Stimulated activated CD4-positive, alpha-beta T cell treated with anti-CD3 and anti-CD28 coated beads, Interleukin-12 subunit alpha, Interleukin-12 subunit beta, amount 100 ng/mL, for 4 hours (primary cell): ENCODE measurements around the gene ADGRF3.
"Not testable (repeated sequence)": the region's sequence is repeated elsewhere in the genome, so short reads cannot be mapped to it uniquely, and the experiment has no call there.

Source experiments
- DNase-seq: peaks from one replicate; pipeline ENCODE4 v3.0.0-alpha.2; 2020

The ADGRF3 gene

DNA sequence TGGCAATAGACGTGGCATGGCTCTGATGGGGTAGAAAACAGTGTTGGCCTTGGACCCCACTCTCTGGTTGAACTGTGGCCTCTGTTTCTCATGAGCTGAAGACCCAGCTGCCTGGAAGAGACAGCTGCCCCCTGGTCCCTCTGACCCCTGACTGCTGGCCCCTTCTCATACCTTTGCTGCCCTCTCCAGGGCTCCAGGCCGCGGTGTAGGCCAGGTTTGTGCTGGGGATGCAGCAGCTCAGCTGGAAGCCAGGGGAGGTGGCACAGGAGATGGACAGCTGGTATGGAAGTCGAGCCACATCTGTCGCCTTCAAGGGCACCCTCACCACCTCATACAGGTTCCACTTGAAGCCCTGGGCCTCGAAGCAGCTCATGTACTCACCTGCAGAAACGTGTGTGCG is 32.3 kb downstream of the ADGRF3 start:
- DNase-seq = no peak

DNA sequence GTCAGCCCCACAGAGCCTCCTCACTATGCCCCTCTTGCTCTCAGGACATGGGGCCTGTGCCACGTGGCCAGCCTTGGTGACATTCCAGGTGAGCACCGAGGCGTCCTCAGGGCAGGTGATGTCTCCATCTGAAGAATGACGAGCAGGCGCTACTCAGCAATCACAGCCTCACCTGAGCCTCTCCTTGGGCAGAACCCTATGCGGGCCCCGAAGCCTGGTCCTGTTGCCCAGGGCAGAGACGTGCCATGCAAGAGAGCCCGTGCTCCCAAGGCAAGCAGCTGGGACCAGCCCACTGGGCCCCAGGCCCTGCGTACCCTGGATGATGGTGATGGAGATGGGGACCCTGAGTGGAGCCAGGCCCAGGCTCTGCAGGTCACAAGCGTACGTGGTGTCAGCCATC is 33.1 kb downstream of the ADGRF3 start:
- no peak for DNase-seq

DNA sequence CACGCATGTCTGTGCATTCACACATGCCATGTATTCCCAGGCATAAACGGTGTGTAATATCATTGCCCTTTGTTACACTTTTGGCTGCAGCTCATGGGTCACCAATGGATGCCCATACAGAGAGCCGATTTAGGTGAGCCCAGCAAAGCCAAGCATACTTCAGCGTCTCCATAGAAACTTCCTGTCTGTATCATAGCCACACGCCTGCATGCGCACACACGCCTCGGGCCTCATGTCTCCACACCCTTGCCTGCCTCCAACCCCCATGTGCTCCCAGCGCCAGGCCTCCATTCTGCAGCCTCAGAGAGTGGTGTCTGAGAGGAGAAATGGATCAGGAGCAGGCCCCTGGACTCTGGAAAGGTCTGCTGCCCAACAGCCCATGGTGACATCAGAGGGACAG is 34.1 kb downstream of the ADGRF3 start:
- no peak for DNase-seq

DNA sequence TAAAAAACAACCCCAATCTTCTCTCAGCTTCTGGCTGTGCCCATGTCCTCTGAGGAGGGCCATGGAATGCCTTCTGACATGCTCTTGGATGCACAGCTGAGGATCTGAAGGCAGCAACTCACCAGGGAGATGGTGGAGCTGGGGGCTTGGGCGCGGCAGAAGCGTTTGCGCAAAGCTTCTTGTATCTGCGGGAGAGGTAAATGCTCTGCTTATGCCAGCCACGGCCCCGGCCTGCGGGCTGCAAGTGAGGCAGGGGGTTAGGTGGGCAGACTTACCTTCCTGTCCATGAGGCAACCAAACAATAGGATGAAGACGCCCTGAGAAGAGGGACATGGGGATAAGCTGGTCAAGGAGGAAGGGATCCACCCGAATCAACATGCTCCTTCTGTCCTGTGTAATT is 36.7 kb downstream of the ADGRF3 start:
- DNase-seq = no peak

DNA sequence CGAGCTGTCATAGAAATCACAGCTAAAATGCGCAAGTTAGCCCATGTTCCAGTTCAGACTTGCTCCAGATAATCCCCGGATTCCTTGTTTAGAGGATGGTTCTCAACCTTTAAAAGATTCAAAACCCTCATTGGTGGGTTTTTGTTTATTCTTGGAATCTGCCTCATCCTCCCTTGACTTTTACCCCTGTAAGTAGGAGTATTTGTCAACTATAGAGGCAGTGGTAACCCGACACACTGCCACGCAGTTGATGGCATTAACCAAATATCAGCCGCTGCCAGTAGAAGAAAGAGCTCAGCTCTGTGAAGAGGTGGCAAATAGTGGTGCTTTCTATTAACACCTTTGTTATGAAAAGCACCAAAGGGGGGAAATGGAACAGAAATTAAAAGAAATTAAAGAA is 41.0 kb downstream of the ADGRF3 start:
- DNase-seq = no peak

- DNase-seq = not testable (repeated sequence)
Measured at GRCh38 chr2:26305094-26305493, 41.5 kb downstream of the ADGRF3 start.

- no peak for DNase-seq
Measured at GRCh38 chr2:26302846-26303245, 43.7 kb downstream of the ADGRF3 start.

GRCh38 chr2:26300234-26300925 is 46.2 kb downstream of the ADGRF3 start:
- peak; percentile 3 for DNase-seq

- no peak for DNase-seq
Measured at GRCh38 chr2:26299471-26300101, 47.0 kb downstream of the ADGRF3 start.

DNA sequence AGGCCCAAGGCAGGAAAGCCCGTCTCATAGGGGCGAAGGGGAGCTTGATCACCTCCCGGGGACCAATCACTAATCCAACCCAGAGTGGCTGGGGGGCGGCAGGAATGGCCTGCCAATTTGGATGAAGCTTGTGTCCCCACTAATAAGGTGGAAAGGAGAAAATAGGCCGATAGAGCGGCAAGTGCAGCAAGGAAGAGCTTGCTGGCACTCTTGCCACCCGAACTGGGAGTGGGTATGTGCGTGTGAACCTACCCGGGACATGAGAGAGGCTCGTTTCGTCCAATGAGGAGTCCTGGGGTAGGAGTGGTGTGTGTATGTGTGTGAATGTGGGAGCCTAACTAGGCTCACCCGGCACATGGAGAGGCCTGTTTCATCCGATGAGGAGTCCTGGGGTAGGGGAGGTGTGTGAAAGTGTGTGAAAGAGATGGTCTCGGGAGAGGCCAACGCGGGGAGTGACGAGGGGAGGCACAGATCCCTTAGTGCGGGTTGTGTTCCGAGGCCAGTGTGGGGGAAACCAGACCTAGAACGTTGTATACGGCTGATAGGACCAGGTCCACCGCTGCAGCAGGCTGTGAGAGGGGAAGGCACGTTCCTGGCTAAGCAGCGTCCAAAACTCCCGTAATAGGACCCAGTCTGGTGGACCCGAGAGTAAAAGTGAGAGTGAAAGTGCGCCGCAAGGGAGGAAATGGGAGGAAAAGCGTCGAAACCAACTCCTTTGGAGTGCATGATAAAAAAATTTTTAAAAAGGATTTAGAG is 47.8 kb downstream of the ADGRF3 start:
- DNase-seq = peak; percentile 22

DNA sequence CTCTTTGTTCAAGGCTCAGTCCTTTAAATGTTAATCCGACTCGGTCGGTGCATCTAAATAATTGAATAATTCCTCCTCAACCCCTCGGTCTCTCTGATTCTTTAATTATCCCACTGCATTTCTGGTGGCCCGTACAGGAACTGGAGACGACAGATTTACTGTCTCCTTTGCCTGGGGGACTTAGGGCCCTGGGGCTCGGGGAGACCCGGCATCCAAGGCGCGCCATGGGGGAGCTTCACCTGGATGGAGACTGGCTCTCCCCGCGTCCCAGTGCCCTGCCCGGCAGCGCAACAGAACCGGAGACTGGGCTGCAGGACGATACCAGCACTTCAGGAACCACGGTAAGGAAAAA is 48.3 kb downstream of the ADGRF3 start:
- DNase-seq = no peak

- DNase-seq = no peak
Measured at GRCh38 chr2:26297061-26297460, 49.5 kb downstream of the ADGRF3 start.

- no peak for DNase-seq
Measured at GRCh38 chr2:26295511-26295910, 51.1 kb downstream of the ADGRF3 start.

DNA sequence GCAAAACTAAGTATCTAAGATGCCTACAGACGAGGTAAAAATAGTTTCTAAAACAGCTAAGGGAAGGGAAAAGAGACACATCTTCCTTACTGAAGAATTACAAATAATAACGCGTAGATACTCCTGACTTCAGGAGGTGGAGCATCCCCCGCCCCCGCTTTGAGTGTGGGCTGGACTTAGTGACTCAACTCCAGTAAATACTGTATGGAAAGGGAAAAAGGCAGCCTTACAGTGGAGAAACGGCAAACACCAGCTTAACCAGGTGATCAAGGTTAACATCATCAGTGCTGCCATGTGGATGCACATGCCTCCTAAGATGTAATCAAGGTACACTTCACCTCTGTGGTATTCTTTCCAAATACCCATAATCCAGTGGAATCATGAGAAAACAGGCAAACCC is 53.9 kb downstream of the ADGRF3 start:
- DNase-seq = no peak

DNA sequence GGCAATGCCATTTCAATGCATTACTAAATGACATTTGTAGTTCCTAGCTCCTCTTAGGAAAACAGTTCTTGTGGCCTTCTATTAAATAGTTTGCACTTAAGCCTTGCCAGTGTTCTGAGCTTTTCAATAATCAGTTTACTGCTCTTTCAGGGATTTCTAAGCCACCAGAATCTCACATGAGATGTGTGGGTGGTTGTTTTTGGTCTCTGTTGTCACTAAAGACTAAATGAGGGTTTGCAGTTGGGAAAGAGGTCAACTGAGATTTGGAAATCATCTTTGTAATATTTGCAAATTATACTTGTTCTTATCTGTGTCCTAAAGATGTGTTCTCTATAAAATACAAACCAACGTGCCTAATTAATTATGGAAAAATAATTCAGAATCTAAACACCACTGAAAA is 56.6 kb downstream of the ADGRF3 start:
- DNase-seq = no peak

GRCh38 chr2:26285931-26286330 is 60.7 kb downstream of the ADGRF3 start:
- no peak for DNase-seq

DNA sequence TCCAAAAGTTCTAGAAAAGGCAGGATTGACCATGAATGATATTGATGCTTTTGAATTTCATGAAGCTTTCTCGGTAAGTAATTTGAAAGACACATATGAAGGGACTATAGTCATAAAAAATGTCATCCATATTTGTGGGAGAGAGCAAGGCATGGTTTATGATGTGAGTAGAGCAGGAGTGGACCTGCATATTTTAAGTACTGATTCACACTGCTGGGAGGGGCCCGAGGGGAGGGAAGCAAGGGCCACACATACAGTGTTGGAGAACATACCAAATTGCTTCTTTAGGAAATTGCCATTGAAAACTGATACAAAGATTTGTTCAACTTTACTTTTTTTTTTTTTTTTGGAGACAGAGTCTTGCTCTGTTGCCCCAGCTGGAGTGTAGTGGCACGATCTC is 62.5 kb downstream of the ADGRF3 start:
- DNase-seq = no peak

GRCh38 chr2:26283606-26284005 is 63.0 kb downstream of the ADGRF3 start:
- DNase-seq = no peak

DNA sequence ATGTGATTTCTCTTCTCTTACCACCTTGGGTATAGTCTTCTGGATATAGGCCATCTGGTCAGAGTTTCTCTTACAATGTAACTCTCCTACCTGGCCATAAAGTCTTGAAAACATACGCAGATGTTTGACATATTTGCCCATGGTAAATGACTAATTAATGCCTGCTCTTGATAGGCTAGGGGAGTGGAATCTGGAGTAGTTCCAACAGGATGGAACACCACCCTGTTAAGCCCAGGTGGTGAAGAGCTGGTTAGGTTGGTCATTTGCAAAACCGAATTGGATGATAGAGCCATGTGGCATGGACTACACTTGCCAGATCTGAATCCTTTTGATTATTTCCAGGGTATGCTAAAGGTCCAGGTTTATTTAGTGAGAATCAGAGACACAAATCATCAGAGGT is 65.4 kb downstream of the ADGRF3 start:
- no peak for DNase-seq

DNA sequence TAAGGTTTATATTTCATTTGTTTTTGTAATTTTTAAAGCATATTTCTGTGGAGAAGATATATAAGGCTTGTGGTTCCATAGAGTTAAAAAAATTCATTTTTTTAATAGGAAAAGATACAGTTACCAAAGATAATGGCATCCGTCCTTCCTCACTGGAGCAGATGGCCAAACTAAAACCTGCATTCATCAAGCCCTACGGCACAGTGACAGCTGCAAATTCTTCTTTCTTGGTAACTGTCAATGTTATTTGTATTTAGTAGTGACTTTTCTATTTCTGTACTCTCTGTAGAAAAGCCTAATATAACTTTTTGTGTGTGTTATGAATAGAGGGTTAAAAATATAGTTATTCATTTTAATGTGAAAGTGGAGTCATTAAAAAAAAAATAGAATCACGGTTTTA is 66.7 kb downstream of the ADGRF3 start:
- no peak for DNase-seq

DNA sequence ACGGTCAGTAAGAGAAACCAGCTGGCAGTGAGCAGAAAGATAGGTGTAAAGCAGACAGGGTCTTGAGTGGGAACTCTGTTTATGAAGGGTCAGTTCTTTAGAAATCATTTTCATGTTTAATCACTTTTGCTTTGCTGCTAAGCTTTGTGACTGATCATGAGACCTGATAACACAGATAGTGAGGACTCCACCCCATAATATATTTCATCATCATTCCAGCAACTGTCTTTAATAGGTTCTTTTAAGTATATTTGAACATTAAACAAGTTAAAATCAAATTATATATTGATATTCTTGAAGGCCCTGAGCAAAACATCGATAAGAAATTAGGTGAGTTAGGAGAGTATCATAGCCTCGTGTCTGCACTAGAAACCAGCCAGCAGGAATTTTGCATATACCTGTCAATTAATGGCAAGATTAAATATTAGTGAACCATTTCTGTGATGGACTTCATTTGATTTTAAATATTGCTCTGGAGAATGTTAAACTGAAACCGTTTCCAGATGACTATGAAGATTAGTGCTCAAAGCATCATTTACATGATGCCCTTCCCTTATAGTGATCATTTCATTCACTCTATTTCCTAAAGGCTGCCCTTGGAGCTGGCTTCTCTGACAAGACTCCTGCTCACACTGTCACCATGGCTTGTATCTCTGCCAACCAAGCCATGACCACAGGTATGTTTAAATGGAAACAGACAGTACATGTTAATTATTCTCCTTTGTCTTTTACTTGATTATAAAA is 69.9 kb downstream of the ADGRF3 start:
- no peak for DNase-seq

DNA sequence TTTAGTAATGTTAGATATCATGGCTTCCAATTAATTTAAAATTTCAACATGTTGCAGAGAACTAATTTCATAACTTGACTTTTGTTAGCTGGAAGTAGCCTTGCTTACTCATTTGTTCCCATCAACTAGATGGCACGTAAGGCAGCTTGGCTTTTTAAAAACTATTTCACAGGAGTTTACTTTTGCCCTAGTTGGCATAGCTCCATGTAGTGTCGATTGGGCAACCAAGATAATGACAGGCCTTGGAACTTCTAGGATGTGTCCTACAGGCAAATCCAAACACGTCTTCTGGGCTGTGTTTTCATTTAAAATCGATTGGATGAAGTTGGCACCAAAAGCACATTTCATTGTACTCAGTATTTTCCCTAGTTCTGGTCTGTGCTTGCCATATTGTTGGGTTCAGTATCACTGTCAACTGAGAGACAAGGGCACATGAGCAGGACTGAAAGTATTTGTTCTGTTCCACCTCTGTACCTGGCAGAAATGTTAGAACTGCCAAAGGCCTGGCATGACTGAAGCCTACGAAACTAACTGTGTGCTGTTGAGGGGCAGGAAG is 72.5 kb downstream of the ADGRF3 start:
- DNase-seq = no peak

- no peak for DNase-seq
Measured at GRCh38 chr2:26273501-26273900, 73.1 kb downstream of the ADGRF3 start.
